Activated CD4-positive, alpha-beta T cell treated with anti-CD3 and anti-CD28 coated beads, Interleukin-2, amount 50 U/mL, for 16 hours (primary cell): ENCODE results near the gene ANKRD29.
"Not testable (repeated sequence)": the region's sequence is repeated elsewhere in the genome, so short reads cannot be mapped to it uniquely, and the experiment has no call there.

Source experiments
- DNase-seq: peaks from one replicate; pipeline ENCODE4 v3.0.0-alpha.2; 2020

Gene ANKRD29

GRCh38 chr18:23578067-23578701, 84.5 kb downstream of the ANKRD29 start:
- no peak for DNase-seq

GRCh38 chr18:23577521-23577920, 85.2 kb downstream of the ANKRD29 start:
- not testable (repeated sequence) for DNase-seq

- DNase-seq = no peak
These were observed 87.4 kb downstream of the ANKRD29 start for GRCh38 chr18:23575309-23575651.

- no peak for DNase-seq
These were observed 88.0 kb downstream of the ANKRD29 start for GRCh38 chr18:23574611-23575308.

- DNase-seq = peak; percentile 57
These were observed 88.9 kb downstream of the ANKRD29 start for GRCh38 chr18:23573626-23574431.

GRCh38 chr18:23573020-23573419, 89.7 kb downstream of the ANKRD29 start:
- no peak for DNase-seq

- DNase-seq = no peak
These were observed 90.1 kb downstream of the ANKRD29 start for GRCh38 chr18:23572570-23572969.

- no peak for DNase-seq
These were observed 90.7 kb downstream of the ANKRD29 start for GRCh38 chr18:23572012-23572411.

- no peak for DNase-seq
These were observed 91.7 kb downstream of the ANKRD29 start for GRCh38 chr18:23570912-23571504.

GRCh38 chr18:23569299-23570063, 93.2 kb downstream of the ANKRD29 start:
- no peak for DNase-seq

- no peak for DNase-seq
These were observed 94.2 kb downstream of the ANKRD29 start for GRCh38 chr18:23568281-23569138.

GRCh38 chr18:23567671-23568070, 95.0 kb downstream of the ANKRD29 start:
- no peak for DNase-seq

GRCh38 chr18:23565916-23566547, 96.7 kb downstream of the ANKRD29 start:
- no peak for DNase-seq

GRCh38 chr18:23563377-23564043, 99.2 kb downstream of the ANKRD29 start:
- peak; percentile 49 for DNase-seq

GRCh38 chr18:23560186-23560585, 102.5 kb downstream of the ANKRD29 start:
- DNase-seq = no peak

GRCh38 chr18:23557511-23557910, 105.2 kb downstream of the ANKRD29 start:
- not testable (repeated sequence) for DNase-seq

- no peak for DNase-seq
These were observed 106.4 kb downstream of the ANKRD29 start for GRCh38 chr18:23556145-23556780.

- no peak for DNase-seq
These were observed 108.8 kb downstream of the ANKRD29 start for GRCh38 chr18:23553887-23554286.

GRCh38 chr18:23552505-23552904, 110.2 kb downstream of the ANKRD29 start:
- no peak for DNase-seq

GRCh38 chr18:23551978-23552377, 110.7 kb downstream of the ANKRD29 start:
- DNase-seq = no peak
